ENCODE data around the gene SPECC1.
A peak's percentile ranks its signal among the peaks of the same experiment; 100 is the strongest.
"Not testable (repeated sequence)": the region's sequence is repeated elsewhere in the genome, so short reads cannot be mapped to it uniquely, and the experiment has no call there.

Gene SPECC1

GRCh38 chr17:20223808-20224328, 214.7 kb downstream of the SPECC1 start:
- ChIA-PET CTCF (interaction anchor here (0.7 to 0.8 kb wide), 2 partner anchors 97 to 214 kb away, joined by 3 to 4 read pairs; no protein-coding TSS in a partner anchor), POLR2A (ENCODE audit: low non-redundant PET) (no interaction called here)
- peak; percentile 8 for DNase-seq (ENCODE audit: low spot score)
- H3K27ac ChIP-seq: peak overlapping the region; percentile 55
- TF ChIP-seq, protein P1, sequence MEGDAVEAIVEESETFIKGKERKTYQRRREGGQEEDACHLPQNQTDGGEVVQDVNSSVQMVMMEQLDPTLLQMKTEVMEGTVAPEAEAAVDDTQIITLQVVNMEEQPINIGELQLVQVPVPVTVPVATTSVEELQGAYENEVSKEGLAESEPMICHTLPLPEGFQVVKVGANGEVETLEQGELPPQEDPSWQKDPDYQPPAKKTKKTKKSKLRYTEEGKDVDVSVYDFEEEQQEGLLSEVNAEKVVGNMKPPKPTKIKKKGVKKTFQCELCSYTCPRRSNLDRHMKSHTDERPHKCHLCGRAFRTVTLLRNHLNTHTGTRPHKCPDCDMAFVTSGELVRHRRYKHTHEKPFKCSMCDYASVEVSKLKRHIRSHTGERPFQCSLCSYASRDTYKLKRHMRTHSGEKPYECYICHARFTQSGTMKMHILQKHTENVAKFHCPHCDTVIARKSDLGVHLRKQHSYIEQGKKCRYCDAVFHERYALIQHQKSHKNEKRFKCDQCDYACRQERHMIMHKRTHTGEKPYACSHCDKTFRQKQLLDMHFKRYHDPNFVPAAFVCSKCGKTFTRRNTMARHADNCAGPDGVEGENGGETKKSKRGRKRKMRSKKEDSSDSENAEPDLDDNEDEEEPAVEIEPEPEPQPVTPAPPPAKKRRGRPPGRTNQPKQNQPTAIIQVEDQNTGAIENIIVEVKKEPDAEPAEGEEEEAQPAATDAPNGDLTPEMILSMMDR (conservative IDR thresholded peaks at IDR 0.05; ENCODE audit: low read depth): no peak

DNA sequence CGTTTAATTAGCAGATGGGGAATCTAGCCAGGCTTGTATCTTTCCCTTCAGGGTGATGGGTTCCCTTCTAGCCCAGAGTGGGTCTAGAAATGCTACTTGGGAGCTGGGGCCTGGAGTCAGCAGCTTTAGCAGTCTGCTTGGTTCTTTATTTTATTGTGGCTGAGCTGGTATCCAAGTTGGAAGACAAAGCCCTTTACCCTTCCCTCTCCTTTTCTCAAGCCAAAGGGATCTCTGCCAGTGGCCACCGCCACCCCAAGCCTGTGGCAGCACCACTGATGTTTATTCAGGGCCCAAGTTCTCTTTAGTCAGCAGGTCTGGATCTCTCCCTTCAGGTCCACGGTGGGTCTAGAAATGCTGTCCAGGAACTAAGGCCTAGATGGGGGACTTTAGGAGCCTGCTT, 215.2 kb downstream of the SPECC1 start:
- TF ChIP-seq, protein P1 (conservative IDR thresholded peaks at IDR 0.05; ENCODE audit: low read depth): no peak
- ChIA-PET POLR2A (ENCODE audit: low non-redundant PET) (no interaction called here), CTCF (interaction anchor here (0.6 to 0.7 kb wide), 2 partner anchors 97 to 688 kb away, joined by 3 read pairs; no protein-coding TSS in a partner anchor)
- no peak for DNase-seq (ENCODE audit: low spot score)
- H3K27ac ChIP-seq: peak overlapping the region; percentile 55

DNA sequence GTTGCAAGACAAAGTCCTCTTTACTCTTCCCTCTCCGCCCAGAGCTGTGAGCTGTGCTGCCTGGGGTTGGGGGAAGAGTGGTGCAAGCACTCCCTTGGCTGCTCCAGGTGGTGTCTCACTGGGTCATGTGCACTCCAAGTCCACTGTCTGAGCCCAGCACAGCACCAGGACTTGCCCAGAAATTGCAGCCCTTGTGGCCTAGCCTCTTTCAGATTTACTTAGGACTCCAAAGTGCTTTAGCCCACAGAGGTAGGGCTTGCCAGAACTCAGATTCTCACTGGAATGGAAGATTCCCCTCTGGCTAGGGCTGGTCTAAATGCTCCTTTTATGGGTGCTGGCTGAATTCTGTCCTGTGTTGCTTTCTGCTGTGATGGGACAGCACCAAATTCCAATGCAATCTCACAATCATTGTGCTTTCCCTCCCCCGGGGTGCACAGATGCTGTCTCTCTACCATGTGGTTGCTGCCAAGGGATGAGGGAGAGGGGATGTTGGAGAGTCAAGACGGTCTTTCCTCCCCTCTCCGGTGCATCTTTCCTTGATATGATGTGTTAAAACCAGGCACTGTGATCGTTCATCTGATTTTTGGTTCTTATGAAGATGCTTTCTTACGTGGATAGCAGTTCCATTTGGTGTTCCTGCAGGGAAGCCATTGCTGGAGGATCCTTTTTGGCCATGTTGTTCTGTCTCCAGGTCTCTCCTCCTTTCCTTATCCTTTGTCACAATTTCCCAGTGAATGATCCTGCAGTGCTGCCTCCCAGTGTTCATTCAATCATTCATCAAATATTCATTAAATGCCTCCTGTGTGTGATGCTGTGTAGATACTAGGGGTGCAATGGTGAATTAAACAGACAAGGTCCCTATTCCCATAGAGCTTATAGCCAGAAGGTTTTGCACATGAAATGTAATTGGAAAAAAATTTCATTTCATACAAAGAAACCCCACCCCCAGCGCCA, 216.3 kb downstream of the SPECC1 start:
- no peak for DNase-seq (ENCODE audit: low spot score)
- TF ChIP-seq, protein P1 (conservative IDR thresholded peaks at IDR 0.05; ENCODE audit: low read depth): no peak
- ChIA-PET POLR2A (ENCODE audit: low non-redundant PET) (no interaction called here), CTCF (interaction anchor here (0.6 kb wide), 2 partner anchors 18 to 689 kb away, joined by 3 read pairs; no protein-coding TSS in a partner anchor)
- peak overlapping the region; percentile 55 for H3K27ac ChIP-seq

DNA sequence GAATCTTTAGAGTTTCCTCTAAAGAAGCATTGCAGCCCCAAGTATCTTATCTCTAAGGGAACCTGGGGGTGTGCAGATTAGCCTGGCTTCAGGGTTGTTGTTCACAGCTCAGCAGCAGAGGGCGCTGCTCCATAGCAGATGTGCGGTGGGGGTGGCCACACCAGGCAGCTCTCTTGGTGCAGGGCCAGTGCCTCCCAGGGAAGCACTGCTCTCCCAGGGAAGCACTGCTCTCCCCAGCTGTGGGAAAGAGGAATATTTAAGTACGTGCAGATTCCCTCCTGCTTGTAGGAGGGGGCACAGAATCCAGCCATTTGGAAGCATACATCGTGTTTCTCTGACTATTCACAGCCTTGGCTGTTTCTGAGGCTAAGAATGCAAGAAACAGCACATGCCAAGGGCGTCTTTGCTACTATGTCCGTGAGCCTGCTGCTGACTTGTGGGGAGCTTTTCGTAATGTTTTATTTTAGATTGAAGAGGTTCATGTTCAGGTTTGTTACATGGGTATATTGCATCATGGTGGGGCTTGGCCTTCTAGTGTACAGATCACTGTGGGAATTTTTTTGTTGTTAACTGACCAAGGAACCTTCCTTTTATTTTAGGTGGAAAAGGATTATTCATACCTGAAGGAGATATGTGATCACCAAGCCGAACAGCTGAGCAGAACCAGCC, 217.8 kb downstream of the SPECC1 start:
- ChIA-PET POLR2A (ENCODE audit: low non-redundant PET) (no interaction called here), CTCF (interaction anchor here (0.5 to 1.1 kb wide), 10 partner anchors 10 to 560 kb away, joined by 3 to 5 read pairs (median 4); no protein-coding TSS in a partner anchor)
- no peak overlapping the region for H3K27ac ChIP-seq
- peak; percentile 74 for DNase-seq (ENCODE audit: low spot score)
- TF ChIP-seq, protein P1 (conservative IDR thresholded peaks at IDR 0.05; ENCODE audit: low read depth): peak; percentile 78

GRCh38 chr17:20227720-20228370, 218.7 kb downstream of the SPECC1 start:
- DNase-seq (ENCODE audit: low spot score); POLR2A ChIA-PET (ENCODE audit: low non-redundant PET): not testable (repeated sequence)
- CTCF ChIA-PET: interaction anchor here (0.5 to 1.1 kb wide), 4 partner anchors 9 to 559 kb away, joined by 3 to 4 read pairs (median 4); no protein-coding TSS in a partner anchor
- peak overlapping the region; percentile 48 for H3K27ac ChIP-seq

DNA sequence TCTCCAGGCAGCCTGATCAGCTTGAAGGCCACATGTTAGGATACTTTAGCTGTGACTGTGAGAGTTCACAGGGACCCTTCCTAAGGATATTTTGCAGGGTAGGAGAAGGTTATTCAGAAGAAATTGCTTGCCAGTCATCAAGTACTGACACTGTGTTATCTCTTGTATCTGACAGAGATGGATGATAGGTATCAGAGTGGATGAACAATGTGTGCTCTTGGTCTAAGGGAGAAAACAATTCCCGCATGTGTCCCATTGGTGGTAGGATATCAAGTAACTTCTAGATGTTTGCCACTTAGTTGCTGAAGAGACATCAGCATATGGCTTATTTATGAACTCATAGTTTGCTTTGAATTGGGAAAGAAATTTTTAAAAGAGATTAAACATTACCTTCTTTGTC, 219.3 kb downstream of the SPECC1 start:
- ChIA-PET POLR2A (ENCODE audit: low non-redundant PET) (no interaction called here), CTCF (no interaction called here)
- DNase-seq (ENCODE audit: low spot score): no peak
- H3K27ac ChIP-seq: peak overlapping the region; percentile 48
- TF ChIP-seq, protein P1 (conservative IDR thresholded peaks at IDR 0.05; ENCODE audit: low read depth): no peak

All from RWPE1 (cell line).